ENCODE data around the gene PDE5A. TPM values are rescaled to one million over a fixed set of nuclear protein-coding genes. Genes with fewer than 3 reads are reported as not detected.

PDE5A gene
- polyA plus RNA-seq, 1 of the 3 experiments (the other 2 are of a cell fraction) = 6.4 TPM

DNA sequence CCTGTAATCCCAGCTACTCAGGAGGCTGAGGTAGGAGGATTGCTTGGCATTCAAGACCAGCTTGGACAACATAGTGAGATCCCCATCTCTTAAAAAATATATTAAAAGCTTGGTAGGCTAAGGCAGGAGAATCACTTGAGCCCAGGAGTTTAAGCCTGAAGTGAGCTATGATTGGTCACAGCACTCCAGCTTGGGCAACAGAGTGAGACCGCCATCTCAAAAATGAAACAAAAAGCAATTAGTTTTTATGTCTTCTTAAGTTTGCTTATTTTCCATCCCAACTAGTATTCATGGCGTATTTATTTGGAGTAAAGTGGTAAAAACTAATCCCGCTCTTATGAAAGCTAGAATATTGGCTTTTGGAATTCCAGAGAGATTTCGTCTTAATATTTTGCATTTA lies 25.4 kb upstream of the PDE5A start (continued):
- TF ChIP-seq, protein P1, sequence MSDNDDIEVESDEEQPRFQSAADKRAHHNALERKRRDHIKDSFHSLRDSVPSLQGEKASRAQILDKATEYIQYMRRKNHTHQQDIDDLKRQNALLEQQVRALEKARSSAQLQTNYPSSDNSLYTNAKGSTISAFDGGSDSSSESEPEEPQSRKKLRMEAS (IDR thresholded peaks at IDR 0.05; ENCODE audit: low read depth) = no peak
- no peak for TF ChIP-seq ELF1 (IDR thresholded peaks at IDR 0.05)
- TF ChIP-seq JUND (IDR thresholded peaks at IDR 0.05) = no peak

DNA sequence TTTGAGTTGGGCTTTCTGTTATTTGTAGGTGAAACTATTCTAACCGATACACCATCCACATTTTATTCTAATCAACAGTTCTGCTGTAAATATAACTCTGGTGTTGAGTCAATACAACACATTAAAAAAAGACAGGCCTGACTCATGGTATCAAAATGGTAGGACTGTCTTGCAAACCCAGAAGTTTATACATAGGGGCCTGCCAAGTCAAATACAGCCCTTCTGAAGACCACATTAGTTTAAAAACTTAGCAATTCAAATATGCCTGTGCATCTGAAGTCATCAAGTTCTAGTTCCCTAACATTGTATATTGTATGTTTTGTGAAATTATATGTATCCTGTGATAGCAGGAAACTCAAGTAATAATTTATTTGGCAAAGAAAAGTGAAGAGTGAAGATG lies 24.4 kb upstream of the PDE5A start:
- no peaks in the 10 kb centered on the region for H3K36me3 ChIP-seq (replicated peaks in 1 of 2; ENCODE audit: control insufficient read depth in 1 of 2, insufficient read depth in 2 of 2, low read length in 1 of 2)
- no peaks in the 10 kb centered on the region for H3K27me3 ChIP-seq (ENCODE audit: insufficient read depth)
- no peak overlapping the region for H2AFZ ChIP-seq (ENCODE audit: low read depth)
- 68% methylated on average over 1 of the region's 1 CpG for WGBS (ENCODE audit: low lambda C conversion rate)
- no peaks in the 10 kb centered on the region for H3K9me3 ChIP-seq
- ChIA-PET POLR2A (no interaction called here), CTCF (interaction anchor here (5.2 kb wide), 1 partner anchor 25 kb away, joined by 34 read pairs; the partner anchor contains the start of gene PDE5A)
- peaks cover 0 to 9% of the 10 kb centered on the region in 2 experiments; a peak in 2 of 4 replicates for H3K4me1 ChIP-seq (ENCODE audit: control insufficient read depth in 1 of 2, insufficient read depth in 2 of 2, low read depth in 1 of 2, low read length in 1 of 2)
- H4K20me1 ChIP-seq (ENCODE audit: insufficient read depth) = no peaks in the 10 kb centered on the region
- no peak overlapping the region for H3K4me3 ChIP-seq (ENCODE audit: low read depth in 2 of 2, low read length in 1 of 2)
- no peak overlapping the region for H3K9ac ChIP-seq
- no peak for DNase-seq
- no peaks in the 10 kb centered on the region for H3K79me2 ChIP-seq (ENCODE audit: insufficient read depth)
- no peak overlapping the region for H3K4me2 ChIP-seq
- TF ChIP-seq RFX5 (IDR thresholded peaks at IDR 0.05; ENCODE audit: low read length) (no peak), POLR2AphosphoS5 (IDR thresholded peaks at IDR 0.05; ENCODE audit: low read depth, low read length) (no peak), ELF1 (IDR thresholded peaks at IDR 0.05) (no peak)
- TF ChIP-seq, protein P2, sequence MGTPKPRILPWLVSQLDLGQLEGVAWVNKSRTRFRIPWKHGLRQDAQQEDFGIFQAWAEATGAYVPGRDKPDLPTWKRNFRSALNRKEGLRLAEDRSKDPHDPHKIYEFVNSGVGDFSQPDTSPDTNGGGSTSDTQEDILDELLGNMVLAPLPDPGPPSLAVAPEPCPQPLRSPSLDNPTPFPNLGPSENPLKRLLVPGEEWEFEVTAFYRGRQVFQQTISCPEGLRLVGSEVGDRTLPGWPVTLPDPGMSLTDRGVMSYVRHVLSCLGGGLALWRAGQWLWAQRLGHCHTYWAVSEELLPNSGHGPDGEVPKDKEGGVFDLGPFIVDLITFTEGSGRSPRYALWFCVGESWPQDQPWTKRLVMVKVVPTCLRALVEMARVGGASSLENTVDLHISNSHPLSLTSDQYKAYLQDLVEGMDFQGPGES (IDR thresholded peaks at IDR 0.05; ENCODE audit: low read depth, low read length) = no peak
- H3K9me2 ChIP-seq = no peaks in the 10 kb centered on the region
- H3F3A ChIP-seq (replicated peaks; ENCODE audit: insufficient read depth) = no peaks in the 10 kb centered on the region
- H3K27ac ChIP-seq (ENCODE audit: low read depth in 2 of 2, low read length in 1 of 2) = no peak overlapping the region

DNA sequence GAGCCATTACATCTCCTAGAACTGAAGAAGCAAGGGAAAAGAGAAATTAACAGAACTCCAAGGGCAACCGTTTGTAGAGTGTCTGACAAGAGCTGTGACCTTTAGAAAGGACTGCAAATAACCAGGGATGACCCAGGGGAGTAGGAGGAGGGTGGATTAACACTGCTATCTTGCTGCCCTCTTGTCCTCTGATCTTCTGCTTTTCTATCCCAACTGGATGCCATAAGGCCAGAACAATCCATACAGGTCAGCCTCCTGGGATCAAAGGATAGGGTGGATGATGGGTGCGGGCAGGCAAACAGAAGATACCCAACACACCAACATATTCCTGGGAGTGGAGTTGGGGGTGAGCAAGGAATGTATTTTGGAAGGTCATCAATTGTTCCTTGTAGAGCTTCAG lies 19.8 kb upstream of the PDE5A start:
- WGBS (ENCODE audit: low lambda C conversion rate) = 61% methylated on average over 2 of the region's 2 CpGs
- Histone ChIP-seq H2AFZ (ENCODE audit: low read depth) (no peak overlapping the region), H3K79me2 (ENCODE audit: insufficient read depth) (no peaks in the 10 kb centered on the region), H3K27ac (ENCODE audit: low read depth in 2 of 2, low read length in 1 of 2) (no peak overlapping the region), H3K36me3 (replicated peaks in 1 of 2; ENCODE audit: control insufficient read depth in 1 of 2, insufficient read depth in 2 of 2, low read length in 1 of 2) (no peaks in the 10 kb centered on the region), H3K4me2 (no peak overlapping the region), H4K20me1 (ENCODE audit: insufficient read depth) (no peaks in the 10 kb centered on the region), H3K27me3 (ENCODE audit: insufficient read depth) (no peaks in the 10 kb centered on the region), H3K9me2 (no peaks in the 10 kb centered on the region), H3K9ac (no peak overlapping the region), H3K4me3 (ENCODE audit: low read depth in 2 of 2, low read length in 1 of 2) (no peak overlapping the region), H3K4me1 (ENCODE audit: control insufficient read depth in 1 of 2, insufficient read depth in 2 of 2, low read depth in 1 of 2, low read length in 1 of 2) (no peaks in the 10 kb centered on the region; a peak in 1 of 4 replicates), H3K9me3 (no peaks in the 10 kb centered on the region), H3F3A (replicated peaks; ENCODE audit: insufficient read depth) (no peaks in the 10 kb centered on the region)
- ChIA-PET CTCF (interaction anchor here (1.4 kb wide), 1 partner anchor 19 kb away, joined by 5 read pairs; the partner anchor contains the start of gene PDE5A), POLR2A (no interaction called here)
- no peak for DNase-seq
- TF ChIP-seq TEAD4 (IDR thresholded peaks at IDR 0.05; ENCODE audit: borderline replicate concordance, insufficient read depth) = no peak
- TF ChIP-seq, protein P3, sequence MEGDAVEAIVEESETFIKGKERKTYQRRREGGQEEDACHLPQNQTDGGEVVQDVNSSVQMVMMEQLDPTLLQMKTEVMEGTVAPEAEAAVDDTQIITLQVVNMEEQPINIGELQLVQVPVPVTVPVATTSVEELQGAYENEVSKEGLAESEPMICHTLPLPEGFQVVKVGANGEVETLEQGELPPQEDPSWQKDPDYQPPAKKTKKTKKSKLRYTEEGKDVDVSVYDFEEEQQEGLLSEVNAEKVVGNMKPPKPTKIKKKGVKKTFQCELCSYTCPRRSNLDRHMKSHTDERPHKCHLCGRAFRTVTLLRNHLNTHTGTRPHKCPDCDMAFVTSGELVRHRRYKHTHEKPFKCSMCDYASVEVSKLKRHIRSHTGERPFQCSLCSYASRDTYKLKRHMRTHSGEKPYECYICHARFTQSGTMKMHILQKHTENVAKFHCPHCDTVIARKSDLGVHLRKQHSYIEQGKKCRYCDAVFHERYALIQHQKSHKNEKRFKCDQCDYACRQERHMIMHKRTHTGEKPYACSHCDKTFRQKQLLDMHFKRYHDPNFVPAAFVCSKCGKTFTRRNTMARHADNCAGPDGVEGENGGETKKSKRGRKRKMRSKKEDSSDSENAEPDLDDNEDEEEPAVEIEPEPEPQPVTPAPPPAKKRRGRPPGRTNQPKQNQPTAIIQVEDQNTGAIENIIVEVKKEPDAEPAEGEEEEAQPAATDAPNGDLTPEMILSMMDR (IDR thresholded peaks at IDR 0.05) = no peak
- TF ChIP-seq RCOR1 (IDR thresholded peaks at IDR 0.05; ENCODE audit: low read length) = no peak
- TF ChIP-seq, protein P4, sequence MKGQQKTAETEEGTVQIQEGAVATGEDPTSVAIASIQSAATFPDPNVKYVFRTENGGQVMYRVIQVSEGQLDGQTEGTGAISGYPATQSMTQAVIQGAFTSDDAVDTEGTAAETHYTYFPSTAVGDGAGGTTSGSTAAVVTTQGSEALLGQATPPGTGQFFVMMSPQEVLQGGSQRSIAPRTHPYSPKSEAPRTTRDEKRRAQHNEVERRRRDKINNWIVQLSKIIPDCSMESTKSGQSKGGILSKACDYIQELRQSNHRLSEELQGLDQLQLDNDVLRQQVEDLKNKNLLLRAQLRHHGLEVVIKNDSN (IDR thresholded peaks at IDR 0.05; ENCODE audit: borderline replicate concordance, low read depth) = no peak
- TF ChIP-seq CHD2 (IDR thresholded peaks at IDR 0.05; ENCODE audit: low read length, partially characterized antibody) = no peak
- TF ChIP-seq RAD21 (IDR thresholded peaks at IDR 0.05; ENCODE audit: low read length) = no peak
- TF ChIP-seq FOXM1 (IDR thresholded peaks at IDR 0.05; ENCODE audit: low read depth) = no peak
- TF ChIP-seq, protein P5, sequence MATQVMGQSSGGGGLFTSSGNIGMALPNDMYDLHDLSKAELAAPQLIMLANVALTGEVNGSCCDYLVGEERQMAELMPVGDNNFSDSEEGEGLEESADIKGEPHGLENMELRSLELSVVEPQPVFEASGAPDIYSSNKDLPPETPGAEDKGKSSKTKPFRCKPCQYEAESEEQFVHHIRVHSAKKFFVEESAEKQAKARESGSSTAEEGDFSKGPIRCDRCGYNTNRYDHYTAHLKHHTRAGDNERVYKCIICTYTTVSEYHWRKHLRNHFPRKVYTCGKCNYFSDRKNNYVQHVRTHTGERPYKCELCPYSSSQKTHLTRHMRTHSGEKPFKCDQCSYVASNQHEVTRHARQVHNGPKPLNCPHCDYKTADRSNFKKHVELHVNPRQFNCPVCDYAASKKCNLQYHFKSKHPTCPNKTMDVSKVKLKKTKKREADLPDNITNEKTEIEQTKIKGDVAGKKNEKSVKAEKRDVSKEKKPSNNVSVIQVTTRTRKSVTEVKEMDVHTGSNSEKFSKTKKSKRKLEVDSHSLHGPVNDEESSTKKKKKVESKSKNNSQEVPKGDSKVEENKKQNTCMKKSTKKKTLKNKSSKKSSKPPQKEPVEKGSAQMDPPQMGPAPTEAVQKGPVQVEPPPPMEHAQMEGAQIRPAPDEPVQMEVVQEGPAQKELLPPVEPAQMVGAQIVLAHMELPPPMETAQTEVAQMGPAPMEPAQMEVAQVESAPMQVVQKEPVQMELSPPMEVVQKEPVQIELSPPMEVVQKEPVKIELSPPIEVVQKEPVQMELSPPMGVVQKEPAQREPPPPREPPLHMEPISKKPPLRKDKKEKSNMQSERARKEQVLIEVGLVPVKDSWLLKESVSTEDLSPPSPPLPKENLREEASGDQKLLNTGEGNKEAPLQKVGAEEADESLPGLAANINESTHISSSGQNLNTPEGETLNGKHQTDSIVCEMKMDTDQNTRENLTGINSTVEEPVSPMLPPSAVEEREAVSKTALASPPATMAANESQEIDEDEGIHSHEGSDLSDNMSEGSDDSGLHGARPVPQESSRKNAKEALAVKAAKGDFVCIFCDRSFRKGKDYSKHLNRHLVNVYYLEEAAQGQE (IDR thresholded peaks at IDR 0.05; ENCODE audit: low read depth, low read length) = no peak
- TF ChIP-seq, protein P6, sequence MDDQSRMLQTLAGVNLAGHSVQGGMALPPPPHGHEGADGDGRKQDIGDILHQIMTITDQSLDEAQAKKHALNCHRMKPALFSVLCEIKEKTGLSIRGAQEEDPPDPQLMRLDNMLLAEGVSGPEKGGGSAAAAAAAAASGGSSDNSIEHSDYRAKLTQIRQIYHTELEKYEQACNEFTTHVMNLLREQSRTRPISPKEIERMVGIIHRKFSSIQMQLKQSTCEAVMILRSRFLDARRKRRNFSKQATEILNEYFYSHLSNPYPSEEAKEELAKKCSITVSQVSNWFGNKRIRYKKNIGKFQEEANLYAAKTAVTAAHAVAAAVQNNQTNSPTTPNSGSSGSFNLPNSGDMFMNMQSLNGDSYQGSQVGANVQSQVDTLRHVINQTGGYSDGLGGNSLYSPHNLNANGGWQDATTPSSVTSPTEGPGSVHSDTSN (IDR thresholded peaks at IDR 0.05) = no peak
- TF ChIP-seq FOXJ3 (CRISPR knock-in tag; IDR thresholded peaks at IDR 0.05) = no peak
- TF ChIP-seq TAF1 (IDR thresholded peaks at IDR 0.05; ENCODE audit: borderline replicate concordance, low read depth, low read length) = no peak

Data from SK-N-SH (cell line).